HL-60 (cell line): Measurements from ENCODE around the gene UBE2J2.

Experiments
- DNase-seq, 2 experiments: peaks; one replicate each; pipeline ENCODE4 v3.0.0-alpha.2; 2010 to 2020; ENCODE audit warnings: low read depth in 1 of 2, low spot score in 1 of 2
- H3K27ac ChIP-seq: fragments of 250-450 bp; sonication (Bioruptor Pico); replicated peaks from 2 replicates; pipeline ENCODE4 v1.5.1; 2020; ENCODE audit warnings: mild to moderate bottlenecking, moderate library complexity
- H3K27me3 ChIP-seq: fragments of 250-450 bp; sonication (Bioruptor Pico); 2 replicates; pipeline ENCODE4 v1.5.1; 2021; ENCODE audit warnings: mild to moderate bottlenecking, moderate library complexity; ENCODE audit not compliant: insufficient read depth, poor library complexity, severe bottlenecking
- H3K4me3 ChIP-seq: replicated peaks from 2 replicates; pipeline ENCODE4 v1.5.1; 2011; ENCODE audit warnings: mild to moderate bottlenecking, control low read depth, low read length; ENCODE audit not compliant: insufficient read depth
- GABPA ChIP-seq: IDR thresholded peaks from 2 replicates; pipeline ENCODE4 v1.6.1; 2012; ENCODE audit warnings: low read depth
- POLR2AphosphoS5 ChIP-seq: IDR thresholded peaks from 2 replicates; pipeline ENCODE4 v1.6.1; 2012; ENCODE audit warnings: low read depth
- SPI1 ChIP-seq: IDR thresholded peaks from 2 replicates; pipeline ENCODE4 v1.6.1; 2012; ENCODE audit warnings: low read depth, mild to moderate bottlenecking, borderline replicate concordance
- TF ChIP-seq, protein P1 (sequence below): IDR thresholded peaks from one replicate; pipeline ENCODE4 v1.5.1; 2011; ENCODE audit warnings: low read length, control low read depth, inconsistent platforms; ENCODE audit not compliant: insufficient read depth
- TF ChIP-seq, protein P2 (sequence below): IDR thresholded peaks from 2 replicates; pipeline ENCODE4 v1.6.1; 2012; ENCODE audit warnings: low read depth; ENCODE audit not compliant: insufficient replicate concordance

The UBE2J2 gene

DNA sequence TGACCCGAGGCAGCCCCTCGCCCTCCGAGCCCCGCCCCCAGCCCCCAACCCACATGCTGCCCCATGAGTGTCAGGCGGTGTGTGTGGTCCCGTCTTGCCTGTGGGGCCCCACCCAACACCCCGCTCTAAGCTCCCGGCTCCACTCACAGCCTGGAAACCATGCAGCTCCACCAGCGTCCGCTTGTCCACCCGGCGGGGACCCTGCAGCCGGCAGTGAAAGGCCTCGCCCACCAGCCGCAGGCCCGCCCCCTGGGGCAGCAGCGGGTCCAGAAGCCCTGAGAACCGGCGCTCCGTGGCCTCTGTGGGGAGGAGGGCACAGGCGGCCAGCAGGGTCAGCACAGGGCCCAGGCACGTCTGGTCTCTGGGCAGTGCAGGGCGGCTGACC is 29.9 kb downstream of the UBE2J2 start:
- Histone ChIP-seq H3K27ac (no peak overlapping the region), H3K27me3 (peaks cover 10% of the 10 kb centered on the region), H3K4me3 (no peak overlapping the region)
- TF ChIP-seq GABPA, result no peak
- TF ChIP-seq, protein P1, sequence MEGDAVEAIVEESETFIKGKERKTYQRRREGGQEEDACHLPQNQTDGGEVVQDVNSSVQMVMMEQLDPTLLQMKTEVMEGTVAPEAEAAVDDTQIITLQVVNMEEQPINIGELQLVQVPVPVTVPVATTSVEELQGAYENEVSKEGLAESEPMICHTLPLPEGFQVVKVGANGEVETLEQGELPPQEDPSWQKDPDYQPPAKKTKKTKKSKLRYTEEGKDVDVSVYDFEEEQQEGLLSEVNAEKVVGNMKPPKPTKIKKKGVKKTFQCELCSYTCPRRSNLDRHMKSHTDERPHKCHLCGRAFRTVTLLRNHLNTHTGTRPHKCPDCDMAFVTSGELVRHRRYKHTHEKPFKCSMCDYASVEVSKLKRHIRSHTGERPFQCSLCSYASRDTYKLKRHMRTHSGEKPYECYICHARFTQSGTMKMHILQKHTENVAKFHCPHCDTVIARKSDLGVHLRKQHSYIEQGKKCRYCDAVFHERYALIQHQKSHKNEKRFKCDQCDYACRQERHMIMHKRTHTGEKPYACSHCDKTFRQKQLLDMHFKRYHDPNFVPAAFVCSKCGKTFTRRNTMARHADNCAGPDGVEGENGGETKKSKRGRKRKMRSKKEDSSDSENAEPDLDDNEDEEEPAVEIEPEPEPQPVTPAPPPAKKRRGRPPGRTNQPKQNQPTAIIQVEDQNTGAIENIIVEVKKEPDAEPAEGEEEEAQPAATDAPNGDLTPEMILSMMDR, result no peak
- no peak for TF ChIP-seq SPI1
- TF ChIP-seq, protein P2, sequence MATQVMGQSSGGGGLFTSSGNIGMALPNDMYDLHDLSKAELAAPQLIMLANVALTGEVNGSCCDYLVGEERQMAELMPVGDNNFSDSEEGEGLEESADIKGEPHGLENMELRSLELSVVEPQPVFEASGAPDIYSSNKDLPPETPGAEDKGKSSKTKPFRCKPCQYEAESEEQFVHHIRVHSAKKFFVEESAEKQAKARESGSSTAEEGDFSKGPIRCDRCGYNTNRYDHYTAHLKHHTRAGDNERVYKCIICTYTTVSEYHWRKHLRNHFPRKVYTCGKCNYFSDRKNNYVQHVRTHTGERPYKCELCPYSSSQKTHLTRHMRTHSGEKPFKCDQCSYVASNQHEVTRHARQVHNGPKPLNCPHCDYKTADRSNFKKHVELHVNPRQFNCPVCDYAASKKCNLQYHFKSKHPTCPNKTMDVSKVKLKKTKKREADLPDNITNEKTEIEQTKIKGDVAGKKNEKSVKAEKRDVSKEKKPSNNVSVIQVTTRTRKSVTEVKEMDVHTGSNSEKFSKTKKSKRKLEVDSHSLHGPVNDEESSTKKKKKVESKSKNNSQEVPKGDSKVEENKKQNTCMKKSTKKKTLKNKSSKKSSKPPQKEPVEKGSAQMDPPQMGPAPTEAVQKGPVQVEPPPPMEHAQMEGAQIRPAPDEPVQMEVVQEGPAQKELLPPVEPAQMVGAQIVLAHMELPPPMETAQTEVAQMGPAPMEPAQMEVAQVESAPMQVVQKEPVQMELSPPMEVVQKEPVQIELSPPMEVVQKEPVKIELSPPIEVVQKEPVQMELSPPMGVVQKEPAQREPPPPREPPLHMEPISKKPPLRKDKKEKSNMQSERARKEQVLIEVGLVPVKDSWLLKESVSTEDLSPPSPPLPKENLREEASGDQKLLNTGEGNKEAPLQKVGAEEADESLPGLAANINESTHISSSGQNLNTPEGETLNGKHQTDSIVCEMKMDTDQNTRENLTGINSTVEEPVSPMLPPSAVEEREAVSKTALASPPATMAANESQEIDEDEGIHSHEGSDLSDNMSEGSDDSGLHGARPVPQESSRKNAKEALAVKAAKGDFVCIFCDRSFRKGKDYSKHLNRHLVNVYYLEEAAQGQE, result no peak
- TF ChIP-seq POLR2AphosphoS5, result no peak
- no peak for DNase-seq

DNA sequence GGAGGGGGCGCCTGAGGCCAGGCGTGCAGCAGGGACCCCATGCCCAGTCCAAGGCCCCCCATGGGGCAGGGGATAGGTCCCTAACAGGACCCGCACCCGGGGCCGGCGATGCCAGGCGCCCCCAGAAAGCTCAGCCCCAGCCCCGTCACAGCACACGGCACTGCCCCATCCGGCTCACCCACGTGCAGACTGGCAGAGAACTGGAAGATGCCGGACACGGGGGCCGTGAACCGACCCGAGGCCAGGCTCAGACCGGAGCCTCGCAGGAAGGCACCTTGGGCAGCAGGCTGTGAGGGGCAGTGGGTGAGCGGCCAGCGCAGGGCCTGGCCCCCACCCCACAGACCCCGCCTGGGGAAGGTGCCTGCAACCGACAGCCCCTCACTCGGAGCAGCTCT is 30.4 kb downstream of the UBE2J2 start:
- H3K4me3 ChIP-seq, result no peak overlapping the region
- peaks cover 15% of the 10 kb centered on the region for H3K27me3 ChIP-seq
- TF ChIP-seq, protein P2, result no peak
- TF ChIP-seq SPI1, result no peak
- TF ChIP-seq, protein P1, result no peak
- no peak for TF ChIP-seq GABPA
- no peak for TF ChIP-seq POLR2AphosphoS5
- no peak for DNase-seq
- H3K27ac ChIP-seq, result no peak overlapping the region

DNA sequence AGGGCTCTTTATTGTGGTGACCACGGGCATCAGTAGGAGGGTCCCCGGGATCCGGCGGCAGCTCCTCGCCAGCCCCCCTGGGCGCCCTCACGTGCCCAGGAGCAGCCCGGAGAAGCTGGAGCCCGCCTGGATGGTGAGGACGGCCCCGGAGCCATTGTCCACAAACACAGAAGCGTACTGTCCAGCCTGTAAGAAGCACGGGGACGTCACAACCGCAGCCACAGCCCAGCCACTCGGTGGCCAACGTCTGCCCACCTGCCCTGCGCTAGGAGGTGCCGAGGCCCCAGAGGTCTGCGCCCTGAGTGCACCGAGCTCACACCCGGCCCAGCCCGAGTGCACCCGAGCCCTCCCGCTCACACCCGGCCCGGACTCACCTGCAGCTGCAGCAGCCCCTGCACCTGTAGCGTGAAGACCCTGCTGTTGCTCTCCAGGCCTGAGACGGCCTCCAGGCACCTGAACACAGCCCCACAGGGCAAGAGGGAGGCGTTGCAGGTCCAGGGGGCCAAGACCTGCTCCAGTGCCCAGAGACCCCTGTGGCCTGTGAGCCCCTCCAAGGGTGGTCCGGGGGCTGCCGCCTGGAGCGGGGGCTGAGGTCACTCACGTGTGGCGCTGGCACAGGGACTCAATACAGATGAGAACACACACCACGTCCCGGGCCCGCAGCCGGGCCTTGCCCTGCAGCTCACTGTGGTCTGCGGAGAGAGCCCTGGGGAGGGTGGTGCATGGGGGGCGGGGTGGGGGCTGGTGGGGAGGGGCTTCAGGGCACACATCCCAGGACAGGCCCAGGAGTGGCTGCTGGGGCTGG is 31.0 kb downstream of the UBE2J2 start:
- peaks cover 21% of the 10 kb centered on the region for H3K27me3 ChIP-seq
- no peak for DNase-seq
- H3K27ac ChIP-seq, result no peak overlapping the region
- no peak for TF ChIP-seq GABPA
- no peak for TF ChIP-seq POLR2AphosphoS5
- TF ChIP-seq, protein P1, result no peak
- TF ChIP-seq, protein P2, result no peak
- no peak for TF ChIP-seq SPI1
- H3K4me3 ChIP-seq, result no peak overlapping the region
